CD4-positive, alpha-beta T cell treated with Interleukin-21 for 1 hour (primary cell): ENCODE data around the gene ABHD16A.

Experiments used
- DNase-seq: peaks from one replicate; pipeline ENCODE4 v3.0.0-alpha.2; 2020

ABHD16A gene

GRCh38 chr6:31660381-31661261 lies 42.5 kb downstream of the ABHD16A start, which contains the start of gene C6orf47:
Gene C6orf47 (minus strand): TSS chr6:31660778. CDS start chr6:31659947, 831 bp downstream.
- DNase-seq, result peak; percentile 76

- DNase-seq, result peak; percentile 46
Measured at GRCh38 chr6:31659649-31660380, 43.3 kb downstream of the ABHD16A start.

- no peak for DNase-seq
Measured at GRCh38 chr6:31658983-31659648, 44.0 kb downstream of the ABHD16A start.

GRCh38 chr6:31658158-31658688 lies 44.9 kb downstream of the ABHD16A start:
- DNase-seq, result no peak

GRCh38 chr6:31657406-31658157 lies 45.5 kb downstream of the ABHD16A start:
- DNase-seq, result peak; percentile 39

- no peak for DNase-seq
Measured at GRCh38 chr6:31655349-31656237, 47.5 kb downstream of the ABHD16A start, which contains the start of gene APOM. Gene APOM (plus strand): TSS chr6:31655894. CDS start chr6:31655967, 73 bp downstream.

GRCh38 chr6:31654574-31655348 lies 48.4 kb downstream of the ABHD16A start:
- no peak for DNase-seq

GRCh38 chr6:31652925-31653724 lies 50.0 kb downstream of the ABHD16A start:
- no peak for DNase-seq

GRCh38 chr6:31651602-31652191 lies 51.4 kb downstream of the ABHD16A start:
- DNase-seq, result no peak

- DNase-seq, result no peak
Measured at GRCh38 chr6:31645325-31645724, 57.8 kb downstream of the ABHD16A start.

- no peak for DNase-seq
Measured at GRCh38 chr6:31643818-31644454, 59.2 kb downstream of the ABHD16A start.

- DNase-seq, result no peak
Measured at GRCh38 chr6:31642798-31643570, 60.1 kb downstream of the ABHD16A start.

- DNase-seq, result no peak
Measured at GRCh38 chr6:31641370-31641769, 61.8 kb downstream of the ABHD16A start.

GRCh38 chr6:31640612-31641011 lies 62.5 kb downstream of the ABHD16A start:
- no peak for DNase-seq

- no peak for DNase-seq
Measured at GRCh38 chr6:31639449-31639861, 63.7 kb downstream of the ABHD16A start.

GRCh38 chr6:31639043-31639442 lies 64.1 kb downstream of the ABHD16A start:
- no peak for DNase-seq
